Retinal pigment epithelial cell (primary cell): ENCODE measurements around the gene CHFR.

Source experiments
- DNase-seq: peaks from one replicate; pipeline ENCODE4 v3.0.0-alpha.2; 2010; ENCODE audit warnings: low read depth
- H3K4me3 ChIP-seq: 2 replicates; pipeline ENCODE4 v1.5.1; 2011; ENCODE audit warnings: mild to moderate bottlenecking, low read length, control low read depth, moderate library complexity
- CTCF ChIP-seq: conservative IDR thresholded peaks from 2 replicates; pipeline ENCODE4 v1.5.1; 2011; ENCODE audit warnings: low read depth, low read length, control low read depth, inconsistent platforms

CHFR gene

GRCh38 chr12:132873724-132874123, 13.7 kb downstream of the CHFR start:
- no peak for TF ChIP-seq CTCF
- no peak for DNase-seq
- H3K4me3 ChIP-seq: no peak overlapping the region

- no peak overlapping the region for H3K4me3 ChIP-seq
- no peak for DNase-seq
- no peak for TF ChIP-seq CTCF
Measured at GRCh38 chr12:132872975-132873421, 14.4 kb downstream of the CHFR start.

GRCh38 chr12:132872073-132872855, 15.1 kb downstream of the CHFR start:
- no peak for DNase-seq
- H3K4me3 ChIP-seq: no peak overlapping the region
- no peak for TF ChIP-seq CTCF

GRCh38 chr12:132869551-132869950, 17.9 kb downstream of the CHFR start:
- no peak for DNase-seq
- no peak for TF ChIP-seq CTCF
- no peak overlapping the region for H3K4me3 ChIP-seq

- no peak overlapping the region for H3K4me3 ChIP-seq
- no peak for DNase-seq
- no peak for TF ChIP-seq CTCF
Measured at GRCh38 chr12:132866251-132866828, 21.1 kb downstream of the CHFR start.

- DNase-seq: no peak
- no peak overlapping the region for H3K4me3 ChIP-seq
- no peak for TF ChIP-seq CTCF
Measured at GRCh38 chr12:132861558-132861957, 25.8 kb downstream of the CHFR start.
